ENCODE results near the gene DKKL1.
"Not testable (repeated sequence)": the region's sequence is repeated elsewhere in the genome, so short reads cannot be mapped to it uniquely, and the experiment has no call there.

Gene DKKL1

DNA sequence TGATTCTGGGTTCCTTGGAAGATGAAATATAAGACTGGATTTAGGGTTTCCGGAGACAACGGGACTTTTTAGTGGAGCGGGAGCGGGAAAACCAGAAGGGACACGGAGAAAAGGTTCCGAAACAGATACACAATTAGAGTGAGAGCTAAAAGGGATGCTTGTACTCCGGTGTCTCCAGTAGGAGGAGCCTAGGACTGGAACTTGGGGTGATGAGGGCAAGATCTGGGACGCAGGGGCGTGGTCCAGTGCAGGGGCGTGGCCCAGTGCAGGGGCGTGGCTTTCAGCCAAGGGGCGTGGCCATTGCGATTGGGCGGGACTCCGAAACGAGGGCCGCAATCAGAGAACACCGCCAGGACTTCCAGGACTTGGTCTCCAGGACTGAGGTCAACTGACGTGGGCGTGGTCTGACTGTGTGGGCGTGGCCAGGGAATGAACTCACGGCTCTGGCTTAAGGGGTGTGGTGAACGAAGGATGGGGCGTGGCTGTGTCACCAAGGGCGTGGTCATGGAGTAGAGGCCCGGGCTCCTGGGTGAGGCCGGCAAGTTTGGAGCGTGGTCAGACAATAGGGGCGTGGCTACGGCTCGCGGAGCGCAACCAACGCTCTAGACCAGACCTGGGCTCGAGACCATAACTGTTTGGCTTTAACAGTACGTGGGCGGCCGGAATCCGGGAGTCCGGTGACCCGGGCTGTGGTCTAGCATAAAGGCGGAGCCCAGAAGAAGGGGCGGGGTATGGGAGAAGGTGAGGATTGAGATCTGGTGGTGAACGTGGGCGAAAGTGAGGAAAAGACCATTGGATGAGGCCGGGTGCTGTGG, at the start of gene DKKL1:
Gene DKKL1 (plus strand): TSS at position 610 of the 815 bp plus-strand sequence. CDS start 122 bp downstream, at position 732.
- H3K9ac ChIP-seq (ENCODE audit: low read depth, low read length): peak within 1 kb of the TSS; percentile 97; the same call in 1 of the 2 replicates

GRCh38 chr19:49315111-49315510, 48.6 kb upstream of the DKKL1 start:
- Histone ChIP-seq H3K36me3 (ENCODE audit: insufficient read depth, low read length) (no peaks in the 10 kb centered on the region), H3K4me1 (ENCODE audit: insufficient read depth, low read length) (no peaks in the 10 kb centered on the region), H3K9me3 (ENCODE audit: control insufficient read depth, insufficient read depth, low read length) (no peaks in the 10 kb centered on the region; the same call in 1 of the 2 replicates), H3K9ac (ENCODE audit: low read depth, low read length) (no peak overlapping the region)

More for the DNA sequence above, at the start of gene DKKL1:
- Histone ChIP-seq H3K9me3 (ENCODE audit: control insufficient read depth, insufficient read depth, low read length) (0 out of 2 replicates have a peak, but pooled peaks cover under 1% of the 10 kb centered on the region), H3K36me3 (ENCODE audit: insufficient read depth, low read length) (no peaks in the 10 kb centered on the region; the same call in 1 of the 2 replicates), H3K4me1 (ENCODE audit: insufficient read depth, low read length) (no peaks in the 10 kb centered on the region; the same call in 1 of the 2 replicates)

DNA sequence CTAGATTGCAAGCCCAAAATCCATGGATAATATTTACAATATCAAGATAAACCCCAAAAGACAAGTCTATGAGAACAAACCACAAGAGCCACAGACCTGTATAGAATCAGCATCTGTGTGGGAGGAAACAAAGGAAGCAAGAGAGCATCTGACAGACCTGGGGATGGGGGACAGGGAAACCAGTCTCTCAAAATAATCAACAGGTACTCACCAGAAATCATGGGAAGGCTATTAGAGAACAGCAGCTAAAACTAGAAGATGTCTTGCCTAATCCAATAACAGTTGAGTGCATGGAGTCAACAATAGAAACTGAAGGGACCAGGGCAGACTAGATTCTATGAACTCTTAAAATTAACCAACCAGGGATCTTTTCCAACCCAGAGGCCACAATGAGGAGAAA, 47.4 kb upstream of the DKKL1 start:
- Histone ChIP-seq H3K9me3 (ENCODE audit: control insufficient read depth, insufficient read depth, low read length) (no peaks in the 10 kb centered on the region; the same call in 1 of the 2 replicates), H3K4me1 (ENCODE audit: insufficient read depth, low read length) (no peaks in the 10 kb centered on the region), H3K36me3 (ENCODE audit: insufficient read depth, low read length) (no peaks in the 10 kb centered on the region), H3K9ac (ENCODE audit: low read depth, low read length) (no peak overlapping the region)

GRCh38 chr19:49318296-49318695, 45.4 kb upstream of the DKKL1 start:
- Histone ChIP-seq H3K9me3 (ENCODE audit: control insufficient read depth, insufficient read depth, low read length) (no peaks in the 10 kb centered on the region; the same call in 1 of the 2 replicates), H3K36me3 (ENCODE audit: insufficient read depth, low read length) (no peaks in the 10 kb centered on the region), H3K4me1 (ENCODE audit: insufficient read depth, low read length) (no peaks in the 10 kb centered on the region), H3K9ac (ENCODE audit: low read depth, low read length) (no peak overlapping the region)

- no peak within 1 kb of the TSS for H3K9ac ChIP-seq (ENCODE audit: low read depth, low read length)
- H3K36me3 ChIP-seq (ENCODE audit: insufficient read depth, low read length): no peaks in the 10 kb centered on the region; the same call in 1 of the 2 replicates
- H3K9me3 ChIP-seq (ENCODE audit: control insufficient read depth, insufficient read depth, low read length): no peaks in the 10 kb centered on the region
- H3K4me1 ChIP-seq (ENCODE audit: insufficient read depth, low read length): no peaks in the 10 kb centered on the region
Measured at GRCh38 chr19:49324801-49325576, 38.7 kb upstream of the DKKL1 start, which contains the start of gene SLC6A16. TSS of gene SLC6A16 (minus strand) at chr19:49325191. CDS start at chr19:49311347, 13,844 bp downstream.

DNA sequence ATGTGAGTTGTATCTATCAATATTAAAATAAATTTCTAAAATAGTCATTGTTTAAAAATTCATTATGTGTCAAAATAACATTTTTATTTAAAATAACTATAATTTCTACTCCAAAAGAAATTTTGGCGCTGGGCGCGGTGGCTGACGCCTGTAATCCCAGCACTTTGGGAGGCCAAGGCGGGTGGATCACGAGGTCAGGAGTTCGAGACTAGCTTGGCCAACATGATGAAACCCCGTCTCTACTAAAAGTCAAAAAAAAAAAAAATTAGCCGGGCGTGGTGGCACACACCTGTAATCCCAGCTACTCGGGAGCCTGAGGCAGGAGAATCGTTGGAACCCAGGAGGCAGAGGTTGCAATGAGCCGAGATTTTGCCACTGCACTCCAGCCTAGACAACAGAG, 37.9 kb upstream of the DKKL1 start:
- not testable (repeated sequence) for H3K4me1 ChIP-seq (ENCODE audit: insufficient read depth, low read length); H3K9me3 ChIP-seq (ENCODE audit: control insufficient read depth, insufficient read depth, low read length); H3K36me3 ChIP-seq (ENCODE audit: insufficient read depth, low read length); H3K9ac ChIP-seq (ENCODE audit: low read depth, low read length)

- H3K9me3 ChIP-seq (ENCODE audit: control insufficient read depth, insufficient read depth, low read length): no peaks in the 10 kb centered on the region
- no peak overlapping the region for H3K9ac ChIP-seq (ENCODE audit: low read depth, low read length)
- no peaks in the 10 kb centered on the region for H3K4me1 ChIP-seq (ENCODE audit: insufficient read depth, low read length)
- no peaks in the 10 kb centered on the region; the same call in 1 of the 2 replicates for H3K36me3 ChIP-seq (ENCODE audit: insufficient read depth, low read length)
Measured at GRCh38 chr19:49326165-49326704, 37.4 kb upstream of the DKKL1 start.

DNA sequence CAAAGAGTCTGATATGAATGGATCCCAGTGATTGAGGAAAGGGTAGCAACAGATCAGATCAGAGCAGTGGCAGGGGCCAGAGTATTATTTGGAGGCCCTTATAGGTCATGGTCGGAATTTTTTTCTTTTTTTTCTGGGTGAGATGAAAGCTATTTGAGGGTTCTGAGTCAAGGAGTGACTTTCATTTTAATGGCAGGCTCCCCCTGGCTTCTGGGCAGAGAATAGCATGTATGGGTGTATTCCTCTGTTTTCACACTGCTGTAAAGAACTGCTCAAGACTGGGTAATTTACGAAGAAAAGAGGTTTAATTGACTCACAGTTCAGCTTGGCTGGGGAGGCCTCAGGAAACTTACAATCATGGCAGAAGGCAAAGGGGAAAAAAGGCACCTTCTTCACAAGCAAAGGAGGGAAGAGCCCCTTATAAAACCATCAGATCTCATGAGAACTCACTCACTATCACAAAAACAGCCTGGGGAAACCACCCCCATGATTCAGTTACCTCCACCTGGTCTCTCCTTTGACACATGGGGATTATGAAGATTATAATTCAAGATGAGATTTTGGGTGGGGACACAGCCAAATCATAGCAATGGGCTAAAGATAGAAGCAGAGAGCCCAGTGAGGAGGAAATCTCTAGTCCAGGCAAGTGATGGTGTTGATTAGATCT, 35.7 kb upstream of the DKKL1 start:
- H3K4me1 ChIP-seq (ENCODE audit: insufficient read depth, low read length): no peaks in the 10 kb centered on the region
- no peaks in the 10 kb centered on the region for H3K9me3 ChIP-seq (ENCODE audit: control insufficient read depth, insufficient read depth, low read length)
- H3K9ac ChIP-seq (ENCODE audit: low read depth, low read length): no peak overlapping the region

DNA sequence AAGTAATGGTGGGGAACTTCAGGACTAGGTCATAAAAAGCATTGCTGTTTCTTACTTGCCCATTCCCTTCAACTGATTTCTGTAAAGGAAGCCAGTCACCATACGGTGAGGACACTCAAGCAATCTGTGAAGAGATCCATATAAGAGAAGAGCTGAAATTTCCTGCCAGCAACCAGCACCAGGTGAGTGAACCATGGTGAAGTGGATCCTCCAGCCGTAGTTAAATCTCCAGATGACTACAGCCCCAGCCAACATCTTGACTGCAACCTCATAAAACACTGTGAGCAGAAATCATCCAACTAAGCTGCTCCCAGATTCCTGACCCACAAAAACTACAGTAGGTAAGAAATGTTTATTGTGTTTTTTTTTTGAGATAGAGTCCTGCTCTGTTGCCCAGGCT, 34.9 kb upstream of the DKKL1 start:
- Histone ChIP-seq H3K4me1 (ENCODE audit: insufficient read depth, low read length) (no peaks in the 10 kb centered on the region; the same call in 1 of the 2 replicates), H3K9ac (ENCODE audit: low read depth, low read length) (no peak overlapping the region)

More for the DNA sequence above, 35.7 kb upstream of the DKKL1 start:
- H3K36me3 ChIP-seq (ENCODE audit: insufficient read depth, low read length): no peaks in the 10 kb centered on the region; the same call in 1 of the 2 replicates

DNA sequence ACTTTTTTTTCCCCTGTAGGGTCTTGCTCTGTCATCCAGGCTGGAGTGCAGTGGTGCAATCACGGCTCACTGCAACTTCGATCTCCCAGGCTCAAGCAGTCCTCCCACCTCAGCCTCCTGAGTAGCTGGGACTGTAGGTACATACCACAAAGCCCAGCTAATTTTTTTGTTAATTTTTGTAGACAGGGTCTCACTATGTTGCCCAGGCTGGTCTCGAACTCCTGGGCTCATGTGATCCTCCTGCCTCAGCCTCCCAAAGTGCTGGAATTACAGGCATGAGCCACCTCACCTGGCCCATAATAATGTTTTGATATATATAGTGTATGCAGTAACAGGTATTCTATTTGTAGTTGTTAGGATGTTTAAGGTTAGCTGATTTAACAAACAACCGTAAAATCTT, 32.5 kb upstream of the DKKL1 start:
- not testable (repeated sequence) for H3K4me1 ChIP-seq (ENCODE audit: insufficient read depth, low read length); H3K9me3 ChIP-seq (ENCODE audit: control insufficient read depth, insufficient read depth, low read length); H3K36me3 ChIP-seq (ENCODE audit: insufficient read depth, low read length); H3K9ac ChIP-seq (ENCODE audit: low read depth, low read length)

More for the DNA sequence above, 34.9 kb upstream of the DKKL1 start:
- Histone ChIP-seq H3K9me3 (ENCODE audit: control insufficient read depth, insufficient read depth, low read length) (no peaks in the 10 kb centered on the region), H3K36me3 (ENCODE audit: insufficient read depth, low read length) (no peaks in the 10 kb centered on the region; the same call in 1 of the 2 replicates)

DNA sequence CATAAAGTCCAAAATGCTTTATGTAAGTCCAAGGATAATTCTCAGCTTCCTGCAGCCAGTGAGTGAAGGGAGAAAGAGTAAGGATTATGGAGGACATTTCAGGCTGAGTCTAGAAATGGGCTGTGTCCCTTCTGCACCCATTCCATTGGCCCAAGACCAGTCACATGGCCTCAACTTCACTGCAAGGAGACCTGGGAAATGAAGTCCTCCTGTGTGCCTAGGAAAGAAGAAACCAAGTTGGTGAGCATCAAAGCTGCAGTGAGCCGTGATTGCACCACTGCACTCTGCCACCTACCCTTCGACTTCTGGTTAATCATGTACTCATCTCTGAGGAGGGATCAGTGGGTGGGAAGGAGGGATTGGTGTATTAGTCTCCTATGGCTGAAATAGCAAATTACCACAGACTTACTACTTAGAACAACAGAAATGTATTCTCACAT, 32.0 kb upstream of the DKKL1 start:
- Histone ChIP-seq H3K9me3 (ENCODE audit: control insufficient read depth, insufficient read depth, low read length) (no peaks in the 10 kb centered on the region), H3K36me3 (ENCODE audit: insufficient read depth, low read length) (no peaks in the 10 kb centered on the region; the same call in 1 of the 2 replicates), H3K9ac (ENCODE audit: low read depth, low read length) (no peak overlapping the region), H3K4me1 (ENCODE audit: insufficient read depth, low read length) (no peaks in the 10 kb centered on the region; the same call in 1 of the 2 replicates)

DNA sequence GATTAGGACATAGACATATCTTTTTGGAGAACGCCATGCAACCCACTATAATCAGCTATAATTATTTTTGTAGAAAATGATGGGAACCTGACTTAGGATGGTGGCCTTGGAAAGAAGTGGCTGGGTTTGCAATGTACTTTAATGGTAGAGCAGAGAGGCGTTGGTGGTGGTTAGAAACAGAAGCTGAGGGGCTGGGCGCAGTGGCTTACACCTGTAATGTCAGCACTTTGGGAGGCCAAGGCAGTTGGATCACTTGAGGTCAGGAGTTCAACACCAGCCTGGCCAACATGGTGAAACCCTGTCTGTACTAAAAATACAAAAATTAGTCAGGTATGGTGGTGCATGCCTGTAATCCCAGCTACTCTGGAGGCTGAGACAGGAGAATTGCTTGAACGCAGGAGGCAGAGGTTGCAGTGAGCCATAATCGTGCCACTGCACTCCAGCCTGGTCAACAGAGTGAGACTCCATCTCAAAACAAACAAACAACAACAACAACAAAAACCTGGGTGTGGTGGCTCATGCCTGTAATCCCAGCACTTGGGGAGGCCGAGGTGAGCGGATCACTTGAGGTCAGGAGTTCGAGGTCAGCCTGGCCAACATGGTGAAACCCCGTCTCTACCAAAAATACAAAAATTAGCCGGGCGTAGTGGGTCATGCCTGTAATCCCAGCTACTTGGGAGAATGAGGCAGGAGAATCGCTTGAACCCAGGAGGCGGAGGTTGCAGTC, 30.8 kb upstream of the DKKL1 start:
- H3K4me1 ChIP-seq (ENCODE audit: insufficient read depth, low read length); H3K9me3 ChIP-seq (ENCODE audit: control insufficient read depth, insufficient read depth, low read length); H3K9ac ChIP-seq (ENCODE audit: low read depth, low read length); H3K36me3 ChIP-seq (ENCODE audit: insufficient read depth, low read length): not testable (repeated sequence)

DNA sequence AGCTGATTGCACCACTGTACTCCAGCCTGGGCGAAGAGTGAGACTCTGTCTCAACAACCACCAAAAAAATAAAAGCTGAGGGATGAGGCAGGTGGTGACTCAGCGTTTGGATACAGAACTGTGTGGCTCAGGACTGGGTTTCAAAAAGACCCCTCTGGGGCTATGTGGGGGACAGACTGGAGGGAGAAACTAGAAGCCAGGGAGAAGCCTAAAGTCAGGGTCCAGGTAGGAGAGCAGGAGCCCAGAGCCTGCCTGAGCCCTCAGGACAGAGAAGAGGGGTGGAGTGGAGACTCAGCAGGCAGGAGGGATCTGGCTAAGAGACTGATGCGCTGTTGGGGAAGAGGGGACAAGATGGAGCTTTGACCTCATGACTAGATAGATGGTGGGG, 30.3 kb upstream of the DKKL1 start:
- Histone ChIP-seq H3K4me1 (ENCODE audit: insufficient read depth, low read length) (peaks cover 3% of the 10 kb centered on the region; the same call in 1 of the 2 replicates), H3K36me3 (ENCODE audit: insufficient read depth, low read length) (no peaks in the 10 kb centered on the region; the same call in 1 of the 2 replicates), H3K9me3 (ENCODE audit: control insufficient read depth, insufficient read depth, low read length) (no peaks in the 10 kb centered on the region), H3K9ac (ENCODE audit: low read depth, low read length) (no peak overlapping the region)
